Measurements from ENCODE around the gene OR6T1. TPM values are rescaled to one million over a fixed set of nuclear protein-coding genes. Genes with fewer than 3 reads are reported as not detected.

OR6T1 gene
- total RNA-seq: not detected in 2 replicates

GRCh38 chr11:123943738-123944137 is at the start of gene OR6T1:
OR6T1 (minus strand) TSS chr11:123943838; CDS start chr11:123943838, 0 bp downstream.

GRCh38 chr11:123977731-123978347 is 34.2 kb upstream of the OR6T1 start, which contains the start of gene OR10S1:
OR10S1 (minus strand) TSS chr11:123977781; CDS start chr11:123977664, 117 bp downstream.

GRCh38 chr11:123939317-123939716 is 4.3 kb downstream of the OR6T1 start, which contains the start of gene OR4D5:
OR4D5 (plus strand) TSS chr11:123939617; CDS start chr11:123939617, 0 bp downstream.

GRCh38 chr11:123901867-123902266 is 41.8 kb downstream of the OR6T1 start, which contains the start of gene OR8D4:
OR8D4 (plus strand) TSS chr11:123902167; CDS start chr11:123906432, 4,265 bp downstream.

Other genes starting within 250 kb of the OR6T1 start
- 3.6 and 8.1 TPM in 2 replicates for gene ZNF202, start 202.2 kb downstream of the OR6T1 start, total RNA-seq
- not detected in 2 replicates for gene OR6X1, start 189.3 kb downstream of the OR6T1 start, total RNA-seq
- gene OR6M1, start 137.5 kb downstream of the OR6T1 start, total RNA-seq: not detected in 2 replicates
- not detected in 2 replicates for gene TMEM225, start 58.2 kb downstream of the OR6T1 start, total RNA-seq
- gene OR8D4, start 41.7 kb downstream of the OR6T1 start, total RNA-seq: not detected in 2 replicates
- gene OR4D5, start 4.2 kb downstream of the OR6T1 start, total RNA-seq: not detected in 2 replicates
- not detected in 2 replicates for gene OR10S1, start 33.9 kb upstream of the OR6T1 start, total RNA-seq
- not detected in 2 replicates for gene OR10G6, start 51.3 kb upstream of the OR6T1 start, total RNA-seq
- gene OR10G4, start 69.2 kb upstream of the OR6T1 start, total RNA-seq: not detected in 2 replicates
- not detected in 2 replicates for gene OR10G9, start 79.2 kb upstream of the OR6T1 start, total RNA-seq
- gene OR10G8, start 83.0 kb upstream of the OR6T1 start, total RNA-seq: not detected in 2 replicates
- gene OR10G7, start 97.5 kb upstream of the OR6T1 start, total RNA-seq: not detected in 2 replicates
- gene VWA5A, start 171.6 kb upstream of the OR6T1 start, total RNA-seq: 3.1 and 16.7 TPM in 2 replicates
- not detected in 2 replicates for gene OR10D3, start 239.5 kb upstream of the OR6T1 start, total RNA-seq

All from mesangial cell (primary cell).